ENCODE results near the gene ORC6.
"Not testable (repeated sequence)": the region's sequence is repeated elsewhere in the genome, so short reads cannot be mapped to it uniquely, and the experiment has no call there.

The ORC6 gene

GRCh38 chr16:46662123-46662522, 27.3 kb upstream of the ORC6 start:
- DNase-seq (ENCODE audit: low read depth), result no peak
- TF ChIP-seq CTCF (IDR thresholded peaks at IDR 0.05; ENCODE audit: low read depth, low read length, missing control alignments), result no peak
- H3K4me3 ChIP-seq (ENCODE audit: low read depth, low read length), result no peak overlapping the region

DNA sequence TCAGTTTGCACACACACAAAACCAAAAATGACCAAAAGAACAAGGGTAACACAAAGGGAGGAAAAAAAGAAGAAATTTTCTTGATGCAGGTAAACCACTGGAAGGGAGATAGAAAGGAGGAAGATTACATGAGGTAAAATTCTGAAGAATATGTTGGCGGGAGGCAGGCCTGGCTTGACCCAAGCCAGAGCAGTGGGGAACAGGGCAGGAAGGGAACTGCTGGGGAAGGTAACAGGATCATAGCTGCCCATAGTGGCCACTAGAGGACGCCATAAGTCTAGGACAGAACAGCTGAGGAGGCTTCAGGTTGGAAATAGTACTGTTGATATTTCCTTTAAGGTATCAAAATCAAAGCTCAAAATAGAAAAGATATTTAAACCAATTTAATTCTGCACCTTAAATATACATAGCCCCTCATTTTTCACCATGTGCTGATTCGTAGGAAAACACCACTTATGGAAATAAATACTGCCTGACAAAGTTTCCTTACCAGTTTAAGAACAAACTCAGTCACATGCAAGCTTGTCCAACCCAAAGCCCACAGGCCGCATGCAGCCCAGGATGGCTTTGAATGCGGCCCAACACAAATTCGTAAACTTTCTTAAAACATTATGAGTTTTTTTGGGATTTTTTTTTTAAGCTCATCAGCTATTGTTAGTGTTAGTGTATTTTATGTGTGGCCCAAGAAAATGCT, 16.0 kb upstream of the ORC6 start:
- peak; percentile 98 for TF ChIP-seq CTCF (IDR thresholded peaks at IDR 0.05; ENCODE audit: low read depth, low read length, missing control alignments)
- no peak for DNase-seq (ENCODE audit: low read depth)
- no peak overlapping the region for H3K4me3 ChIP-seq (ENCODE audit: low read depth, low read length)

DNA sequence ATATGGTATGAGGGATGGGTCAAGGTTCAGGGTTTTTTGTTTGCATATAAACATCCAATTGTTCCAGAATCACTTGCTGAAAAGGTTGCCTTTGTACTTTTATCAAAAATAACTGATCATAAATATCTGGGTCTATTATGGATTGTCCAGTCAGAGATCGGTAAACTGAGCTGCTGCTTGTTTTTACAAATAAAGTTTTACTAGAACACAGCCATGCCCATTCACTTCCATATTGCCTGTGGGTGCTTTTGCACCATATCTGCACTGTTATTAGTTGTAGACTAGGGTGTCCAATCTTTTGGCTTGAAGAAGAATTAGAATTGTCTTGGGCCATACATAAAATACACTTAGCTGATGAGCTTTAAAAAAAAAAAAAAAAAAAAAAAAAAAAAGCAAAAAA, 11.5 kb upstream of the ORC6 start:
- DNase-seq (ENCODE audit: low read depth); H3K4me3 ChIP-seq (ENCODE audit: low read depth, low read length): not testable (repeated sequence)

GRCh38 chr16:46681867-46682266, 7.6 kb upstream of the ORC6 start:
- DNase-seq (ENCODE audit: low read depth); H3K4me3 ChIP-seq (ENCODE audit: low read depth, low read length): not testable (repeated sequence)

- no peak for TF ChIP-seq CTCF (IDR thresholded peaks at IDR 0.05; ENCODE audit: low read depth, low read length, missing control alignments)
- no peak overlapping the region; the same call in 1 of the 2 replicates for H3K4me3 ChIP-seq (ENCODE audit: low read depth, low read length)
- no peak for DNase-seq (ENCODE audit: low read depth)
These were observed 2.5 kb upstream of the ORC6 start for GRCh38 chr16:46686815-46687473.

GRCh38 chr16:46687486-46687885, 2.0 kb upstream of the ORC6 start:
- peak overlapping the region; percentile 84 for H3K4me3 ChIP-seq (ENCODE audit: low read depth, low read length)
- no peak for TF ChIP-seq CTCF (IDR thresholded peaks at IDR 0.05; ENCODE audit: low read depth, low read length, missing control alignments)
- DNase-seq (ENCODE audit: low read depth), result no peak

DNA sequence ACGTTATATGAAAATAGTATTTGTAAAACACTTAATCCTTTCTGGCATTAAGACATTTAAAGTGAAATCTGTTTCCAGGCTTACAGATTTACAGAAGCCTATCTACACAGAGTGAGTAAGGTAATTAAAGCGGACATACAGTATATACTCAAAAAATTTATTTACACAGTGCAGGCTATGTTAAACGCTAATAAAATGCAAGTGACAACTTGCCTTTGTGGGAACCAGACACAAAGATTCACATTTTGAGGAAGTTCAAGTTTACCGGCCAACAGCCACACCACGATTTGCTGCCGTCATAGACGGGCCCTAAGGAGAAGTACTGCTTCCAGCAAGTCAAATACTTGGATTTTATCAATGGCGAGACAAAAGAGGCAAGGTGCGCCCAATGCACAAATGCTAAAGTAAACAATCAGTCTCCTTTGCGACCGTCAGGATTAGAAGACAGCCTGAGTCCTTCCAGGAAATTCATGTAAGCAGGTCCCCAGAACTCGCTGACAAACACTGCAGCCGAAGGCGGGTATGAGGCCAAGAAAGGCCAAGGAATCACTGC, 1.3 kb upstream of the ORC6 start:
- H3K4me3 ChIP-seq (ENCODE audit: low read depth, low read length), result peak overlapping the region; percentile 84
- TF ChIP-seq CTCF (IDR thresholded peaks at IDR 0.05; ENCODE audit: low read depth, low read length, missing control alignments), result peak; percentile 53
- peak; percentile 36 for DNase-seq (ENCODE audit: low read depth)
